H1 (cell line): ENCODE data around the gene SLX4IP. TPM values are rescaled to one million over a fixed set of nuclear protein-coding genes. Genes with fewer than 3 reads are reported as not detected.

Experiments
- CTCF ChIA-PET: fragments of 300-600 bp; sonication (Branson Sonifier 250); formaldehyde crosslinking; loops from one replicate; lab custom pipeline; 2021; ENCODE audit not compliant: partially characterized antibody; lab: Charles Lee
- POLR2A ChIA-PET: fragments of 300-600 bp; sonication (Branson Sonifier 250); formaldehyde crosslinking; loops from one replicate; lab custom pipeline; 2021; ENCODE audit warnings: inconsistent platforms; ENCODE audit not compliant: partially characterized antibody; lab: Charles Lee
- DNase-seq, 2 experiments: peaks; one replicate each; pipeline versions ENCODE4 v3.0.0 to v3.0.0-alpha.2; 2010 to 2022; ENCODE audit warnings: low spot score in 2 of 2, low read depth in 1 of 2, mixed read lengths in 1 of 2
- FAIRE-seq: peaks from 2 replicates; lab custom pipeline; 2011; peaks lifted over from hg19 to GRCh38; lab: Jason Lieb, UNC
- H2AFZ ChIP-seq: 2 replicates; pipeline ENCODE4 v1.8.1; 2012; ENCODE audit warnings: low read length, inconsistent platforms
- H2AK5ac ChIP-seq: 2 replicates; pipeline ENCODE4 v1.6.1; 2013; ENCODE audit warnings: low read depth, low read length
- H2BK120ac ChIP-seq: replicated peaks from 2 replicates; pipeline ENCODE3; 2013; ENCODE audit warnings: low read depth, low read length, inconsistent platforms
- H2BK12ac ChIP-seq: 2 replicates; pipeline ENCODE4 v1.6.1; 2013; ENCODE audit warnings: low read depth, low read length
- H2BK15ac ChIP-seq: 2 replicates; pipeline ENCODE4 v1.6.1; 2013; ENCODE audit warnings: low read length
- H2BK20ac ChIP-seq: 2 replicates; pipeline ENCODE4 v1.6.1; 2013; ENCODE audit warnings: low read length
- H2BK5ac ChIP-seq: 2 replicates; pipeline ENCODE4 v1.6.1; 2013; ENCODE audit warnings: low read depth, low read length
- H3K14ac ChIP-seq: 2 replicates; pipeline ENCODE4 v1.6.1; 2013; ENCODE audit warnings: inconsistent platforms; ENCODE audit not compliant: insufficient read length
- H3K18ac ChIP-seq: 2 replicates; pipeline ENCODE4 v1.6.1; 2013; ENCODE audit warnings: low read length; ENCODE audit errors: extremely low read depth
- H3K23ac ChIP-seq: 2 replicates; pipeline ENCODE4 v1.6.1; 2013; ENCODE audit warnings: inconsistent platforms; ENCODE audit not compliant: insufficient read length
- H3K23me2 ChIP-seq: 2 replicates; pipeline ENCODE4 v1.6.1; 2013; ENCODE audit warnings: low read depth, low read length
- H3K27ac ChIP-seq: 2 replicates; pipeline ENCODE4 v1.6.1; 2011; ENCODE audit warnings: low read depth, low read length, inconsistent platforms
- H3K27me3 ChIP-seq, 4 experiments: replicated peaks in 1 of 4; 1 replicate in 1 of 4; 2 replicates in 3 of 4; pipeline versions ENCODE4 v1.6.1 to v1.8.1; 2011 to 2013; ENCODE audit warnings: low read length in 3 of 4, mild to moderate bottlenecking in 3 of 4, inconsistent platforms in 2 of 4, mixed read lengths in 2 of 4, moderate library complexity in 1 of 4; ENCODE audit not compliant: control insufficient read depth in 3 of 4, insufficient read depth in 3 of 4; ENCODE audit errors: extremely low read depth in 1 of 4
- H3K36me3 ChIP-seq, 4 experiments: 2 replicates each; pipeline versions ENCODE4 v1.6.1 to v1.8.1; 2011 to 2013; ENCODE audit warnings: mild to moderate bottlenecking in 4 of 4, low read length in 3 of 4, moderate library complexity in 2 of 4, control low read depth in 1 of 4, inconsistent platforms in 1 of 4; ENCODE audit not compliant: insufficient read depth in 4 of 4, control insufficient read depth in 2 of 4
- H3K4ac ChIP-seq: replicated peaks from 2 replicates; pipeline ENCODE3; 2013; ENCODE audit warnings: low read length, low read depth, mixed read lengths, inconsistent platforms; ENCODE audit not compliant: insufficient read length
- H3K4me1 ChIP-seq, 4 experiments: replicated peaks in 1 of 4; 1 replicate in 1 of 4; 2 replicates in 3 of 4; pipeline versions ENCODE4 v1.6.1 to v1.8.1; 2011 to 2013; ENCODE audit warnings: low read length in 3 of 4, inconsistent platforms in 2 of 4, mixed read lengths in 1 of 4; ENCODE audit not compliant: insufficient read depth in 4 of 4, control insufficient read depth in 3 of 4
- H3K4me2 ChIP-seq, 2 experiments: 2 replicates each; pipeline versions ENCODE4 v1.6.1 to v1.8.1; 2011 to 2013; ENCODE audit warnings: low read depth in 2 of 2, low read length in 2 of 2, control low read depth in 1 of 2, inconsistent platforms in 1 of 2, mild to moderate bottlenecking in 1 of 2; ENCODE audit not compliant: insufficient read depth in 1 of 2
- H3K4me3 ChIP-seq, 4 experiments: fragments of 200-600, 300-600 bp in 1 of 4; sonication (generic), shearing (Covaris generic), sonication (Bioruptor Twin) in 1 of 4; 2 replicates each; pipeline versions ENCODE4 v1.5.1 to v1.8.1; 2011 to 2016; ENCODE audit warnings: low read length in 4 of 4, low read depth in 3 of 4, control low read depth in 2 of 4, inconsistent platforms in 2 of 4, mild to moderate bottlenecking in 2 of 4, mixed read lengths in 1 of 4, moderate library complexity in 1 of 4; ENCODE audit not compliant: insufficient read depth in 2 of 4; ENCODE audit errors: extremely low read depth in 1 of 4
- H3K56ac ChIP-seq: replicated peaks from 2 replicates; pipeline ENCODE3; 2013; ENCODE audit warnings: low read depth, mild to moderate bottlenecking, mixed read lengths, low read length, inconsistent platforms; ENCODE audit not compliant: insufficient read length
- H3K79me1 ChIP-seq: 2 replicates; pipeline ENCODE4 v1.6.1; 2013; ENCODE audit warnings: low read depth, low read length, control low read depth
- H3K79me2 ChIP-seq, 2 experiments: 2 replicates each; pipeline versions ENCODE4 v1.6.1 to v1.8.1; 2012 to 2013; ENCODE audit warnings: low read length in 2 of 2, mild to moderate bottlenecking in 2 of 2, inconsistent platforms in 1 of 2; ENCODE audit not compliant: insufficient read depth in 2 of 2, control insufficient read depth in 1 of 2
- H3K9ac ChIP-seq, 4 experiments: replicated peaks in 1 of 4; 1 replicate in 1 of 4; 2 replicates in 3 of 4; pipeline versions ENCODE4 v1.6.1 to v1.8.1; 2011 to 2013; ENCODE audit warnings: low read depth in 3 of 4, low read length in 3 of 4, control low read depth in 2 of 4, mild to moderate bottlenecking in 2 of 4, moderate library complexity in 2 of 4, inconsistent platforms in 1 of 4; ENCODE audit errors: extremely low read depth in 1 of 4
- H3K9me3 ChIP-seq, 2 experiments: 2 replicates each; pipeline versions ENCODE4 v1.6.1 to v1.8.1; 2012 to 2013; ENCODE audit warnings: mild to moderate bottlenecking in 2 of 2, moderate library complexity in 2 of 2, control low read depth in 1 of 2, inconsistent platforms in 1 of 2, low read depth in 1 of 2, low read length in 1 of 2, mixed read lengths in 1 of 2; ENCODE audit not compliant: insufficient read depth in 2 of 2
- H4K20me1 ChIP-seq, 2 experiments: replicated peaks in 1 of 2; 2 replicates each; pipeline versions ENCODE3 to v1.8.1; 2011 to 2013; ENCODE audit warnings: inconsistent platforms in 2 of 2, low read length in 2 of 2, mild to moderate bottlenecking in 1 of 2; ENCODE audit not compliant: insufficient read depth in 2 of 2, control insufficient read depth in 1 of 2
- H4K5ac ChIP-seq: 2 replicates; pipeline ENCODE4 v1.6.1; 2013; ENCODE audit warnings: low read length, low read depth, mixed read lengths, inconsistent platforms; ENCODE audit not compliant: insufficient read length
- H4K8ac ChIP-seq: 2 replicates; pipeline ENCODE4 v1.8.0; 2013; ENCODE audit warnings: mild to moderate bottlenecking, moderate library complexity, low read length, inconsistent platforms; ENCODE audit not compliant: insufficient read depth; ENCODE audit errors: extremely low read depth
- H4K91ac ChIP-seq: replicated peaks from 2 replicates; pipeline ENCODE3; 2013; ENCODE audit warnings: low read length, mixed read lengths, inconsistent platforms; ENCODE audit not compliant: insufficient read length
- ASH2L ChIP-seq: fragments of 200-600, 300-600 bp; sonication (generic); IDR thresholded peaks from one replicate; pipeline ENCODE4 v1.7.1; 2017; ENCODE audit warnings: low read length
- BACH1 ChIP-seq: IDR thresholded peaks from 2 replicates; pipeline ENCODE4 v1.6.1; 2012; ENCODE audit warnings: low read length, improper control_type of control experiment
- BRCA1 ChIP-seq: IDR thresholded peaks from 2 replicates; pipeline ENCODE4 v1.6.1; 2012; ENCODE audit warnings: low read depth, low read length, improper control_type of control experiment
- CBX5 ChIP-seq: fragments of 300-800, 300-1000 bp; sonication (generic); IDR thresholded peaks from 2 replicates; pipeline ENCODE4 v1.7.1; 2016; ENCODE audit warnings: antibody characterized with exemption, low read length, low read depth
- CBX8 ChIP-seq: fragments of 300-800, 300-1000 bp; sonication (generic); IDR thresholded peaks from 2 replicates; pipeline ENCODE4 v1.7.1; 2016; ENCODE audit warnings: low read depth, low read length, borderline replicate concordance
- CEBPB ChIP-seq: IDR thresholded peaks from 2 replicates; pipeline ENCODE4 v1.6.1; 2012; ENCODE audit warnings: low read depth, low read length
- CHD2 ChIP-seq: IDR thresholded peaks from 2 replicates; pipeline ENCODE4 v1.6.1; 2012; ENCODE audit warnings: low read length, improper control_type of control experiment
- GABPA ChIP-seq: IDR thresholded peaks from 2 replicates; pipeline ENCODE4 v1.6.1; 2011; ENCODE audit warnings: mild to moderate bottlenecking, low read length, moderate library complexity, borderline replicate concordance; ENCODE audit not compliant: insufficient read depth
- POLR2A ChIP-seq, 2 experiments: IDR thresholded peaks; 1 replicate in 1 of 2; 2 replicates in 1 of 2; pipeline ENCODE4 v1.6.1; 2011; ENCODE audit warnings: low read depth in 2 of 2, low read length in 2 of 2, mild to moderate bottlenecking in 2 of 2; ENCODE audit errors: control extremely low read depth in 1 of 2
- POLR2AphosphoS5 ChIP-seq: IDR thresholded peaks from 2 replicates; pipeline ENCODE4 v1.6.1; 2011; ENCODE audit warnings: low read depth, low read length
- RNF2 ChIP-seq: fragments of 200-900, 300-1000 bp; sonication (generic); IDR thresholded peaks from 2 replicates; pipeline ENCODE4 v1.7.1; 2016; ENCODE audit warnings: borderline replicate concordance, low read depth, mild to moderate bottlenecking, antibody characterized with exemption, low read length; ENCODE audit not compliant: poor library complexity, severe bottlenecking; ENCODE audit errors: missing control alignments
- SP2 ChIP-seq: IDR thresholded peaks from 2 replicates; pipeline ENCODE4 v1.6.1; 2012; ENCODE audit warnings: mild to moderate bottlenecking, low read length, inconsistent platforms
- TAF1 ChIP-seq: IDR thresholded peaks from 2 replicates; pipeline ENCODE4 v1.6.1; 2011; ENCODE audit warnings: mild to moderate bottlenecking, low read depth, low read length
- WGBS, 2 experiments: shearing (Covaris generic) in 1 of 2; methylation state at CpG; one replicate each; pipeline versions ENCODE4 v1.1.6 to v1.1.7; 2013 to 2015; ENCODE audit warnings: low lambda C conversion rate in 2 of 2, mixed read lengths in 2 of 2, inconsistent platforms in 1 of 2, low coverage in 1 of 2, missing lambda C conversion rate in 1 of 2; ENCODE audit not compliant: insufficient replicate concordance in 2 of 2, insufficient coverage in 1 of 2, insufficient read length in 1 of 2; ENCODE audit errors: extremely low coverage in 1 of 2, missing lambda C conversion rate in 1 of 2; 5-methylcytosine and 5-hydroxymethylcytosine counted together
- polyA plus RNA-seq, 7 experiments: library from polyadenylated mRNA; depleted of rRNA in 3 of 7; stranded (reverse) in 5 of 7; unstranded in 2 of 7; fragments of >200 nt in 5 of 7; fragments of 200-250 nt in 2 of 7; gene quantifications; 1 replicate in 5 of 7; 2 replicates in 1 of 7; 4 replicates in 1 of 7; pipeline versions ENCODE4 v1.2.1 to v1.2.3, GENCODE V29; 2011 to 2013; ENCODE audit warnings: missing spikeins in 2 of 7, mixed read lengths in 2 of 7
- total RNA-seq: library from RNA; stranded (reverse); fragmentation: NEBNext Ultra II Directional; extraction: Animal tissue kit (Norgen Biotek cat#: 25700); gene quantifications from 2 replicates; pipeline ENCODE4 v1.2.1, GENCODE V29; 2021
- TF ChIP-seq, protein P1 (sequence below): IDR thresholded peaks from 2 replicates; pipeline ENCODE4 v1.6.1; 2012; ENCODE audit warnings: low read length, inconsistent platforms

The SLX4IP gene
- total and polyA plus RNA-seq, 2 of the 8 experiments (the other 6 are each of a cell fraction or from before 2014, with no cell fraction given), result 2.4 to 8.7 TPM

DNA sequence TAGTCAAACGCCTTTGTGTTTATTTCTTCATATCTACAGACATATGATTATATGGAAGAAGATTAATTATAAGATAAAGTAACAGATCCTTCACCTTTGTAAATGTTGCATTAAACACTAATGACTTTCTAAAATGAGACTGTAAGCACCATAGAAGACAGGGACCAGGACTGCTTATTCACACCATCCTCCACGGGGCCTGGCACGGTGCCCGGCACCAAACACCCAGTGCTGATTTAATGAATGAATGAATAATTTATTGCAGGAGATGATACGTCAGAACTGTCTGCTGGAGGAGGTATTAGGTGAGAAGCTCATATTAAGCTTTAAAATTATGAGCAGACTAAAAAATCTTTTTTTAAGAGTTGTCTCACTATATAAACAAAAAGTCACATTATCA lies 88.3 kb downstream of the SLX4IP start:
- Histone ChIP-seq H3K4me1 (peaks cover 5 to 12% (median 8%) of the 10 kb centered on the region in 4 experiments), H3K23ac (no peak overlapping the region), H3K56ac (no peak overlapping the region), H3K14ac (no peak overlapping the region), H3K27me3 (no peaks in the 10 kb centered on the region), H2BK5ac (no peak overlapping the region), H3K4me2 (peak overlapping the region in 1 of 2 experiments; percentile 31; a peak in 1 of 4 replicates), H4K5ac (no peak overlapping the region), H3K23me2 (no peaks in the 10 kb centered on the region), H2BK20ac (no peak overlapping the region), H3K4me3 (no peak overlapping the region), H2AFZ (no peak overlapping the region), H3K9ac (no peak overlapping the region), H3K9me3 (no peaks in the 10 kb centered on the region), H3K79me1 (peaks cover 2% of the 10 kb centered on the region; the same call in 1 of the 2 replicates), H2BK15ac (no peak overlapping the region), H2BK12ac (no peak overlapping the region), H3K18ac (no peak overlapping the region), H2BK120ac (no peak overlapping the region), H3K79me2 (peaks cover 0 to 10% of the 10 kb centered on the region in 2 experiments; a peak in 1 of 4 replicates), H4K20me1 (no peaks in the 10 kb centered on the region), H4K8ac (no peak overlapping the region), H3K4ac (no peak overlapping the region), H3K27ac (no peak overlapping the region), H2AK5ac (no peak overlapping the region), H4K91ac (no peak overlapping the region), H3K36me3 (no peaks in the 10 kb centered on the region)
- ChIA-PET POLR2A (no interaction called here), CTCF (interaction anchor here (1.4 to 3.3 kb wide), 3 partner anchors 9 to 13 kb away, joined by 5 to 17 read pairs (median 9); no protein-coding TSS in a partner anchor)
- DNase-seq (no peak), FAIRE-seq (no peak)
- 88% methylated on average over 5 of the region's 5 CpGs; no CpG with 5 or more reads in 1 of the 2 experiments for WGBS, 2 experiments
- TF ChIP-seq RNF2 (no peak), ASH2L (no peak), CBX5 (no peak), GABPA (no peak), CEBPB (no peak), SP2 (no peak), BRCA1 (no peak), CHD2 (no peak), POLR2A (IDR thresholded peaks at IDR 0.05; ENCODE audit: control extremely low read depth in 1 of 2, low read depth in 2 of 2, low read length in 2 of 2) (no peak), POLR2AphosphoS5 (no peak), BACH1 (no peak), TAF1 (no peak), CBX8 (no peak)
- TF ChIP-seq, protein P1, sequence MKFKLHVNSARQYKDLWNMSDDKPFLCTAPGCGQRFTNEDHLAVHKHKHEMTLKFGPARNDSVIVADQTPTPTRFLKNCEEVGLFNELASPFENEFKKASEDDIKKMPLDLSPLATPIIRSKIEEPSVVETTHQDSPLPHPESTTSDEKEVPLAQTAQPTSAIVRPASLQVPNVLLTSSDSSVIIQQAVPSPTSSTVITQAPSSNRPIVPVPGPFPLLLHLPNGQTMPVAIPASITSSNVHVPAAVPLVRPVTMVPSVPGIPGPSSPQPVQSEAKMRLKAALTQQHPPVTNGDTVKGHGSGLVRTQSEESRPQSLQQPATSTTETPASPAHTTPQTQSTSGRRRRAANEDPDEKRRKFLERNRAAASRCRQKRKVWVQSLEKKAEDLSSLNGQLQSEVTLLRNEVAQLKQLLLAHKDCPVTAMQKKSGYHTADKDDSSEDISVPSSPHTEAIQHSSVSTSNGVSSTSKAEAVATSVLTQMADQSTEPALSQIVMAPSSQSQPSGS, result no peak
